Tibial nerve (tissue), 4 donors: ENCODE results near the gene IER3IP1.

Experiments used
- CTCF ChIP-seq, 5 experiments: fragments of 200-600 bp in 3 of 5; fragments of 450-650 bp in 2 of 5; sonication (generic) in 3 of 5; IDR thresholded peaks; one replicate each; pipeline ENCODE4 v1.5.1; 2016 to 2019; ENCODE audit warnings: antibody characterized with exemption in 5 of 5, mild to moderate bottlenecking in 3 of 5, moderate library complexity in 2 of 5
- EP300 ChIP-seq, 2 donors: sonication (generic); formaldehyde crosslinking; IDR thresholded peaks; one replicate each; pipeline ENCODE4 v1.6.1; 2017; ENCODE audit warnings: antibody characterized with exemption in 2 of 2, mild to moderate bottlenecking in 1 of 2
- POLR2A ChIP-seq, 2 donors: fragments of 450-650 bp; IDR thresholded peaks; one replicate each; pipeline ENCODE4 v1.6.1; 2017; ENCODE audit warnings: antibody characterized with exemption in 2 of 2, mild to moderate bottlenecking in 2 of 2, moderate library complexity in 2 of 2

GRCh38 chr18:47163241-47163640, 12.9 kb downstream of the IER3IP1 start:
- TF ChIP-seq POLR2A (IDR thresholded peaks at IDR 0.05) (no peak), CTCF (IDR thresholded peaks at IDR 0.05) (no peak), EP300 (IDR thresholded peaks at IDR 0.05) (no peak)
